WERI-Rb-1 (cell line): ENCODE results near the gene KCNE5.
"Not testable (repeated sequence)": the region's sequence is repeated elsewhere in the genome, so short reads cannot be mapped to it uniquely, and the experiment has no call there.

Experiments
- DNase-seq: peaks from one replicate; pipeline ENCODE4 v3.0.0-alpha.2; 2020
- H3K27ac ChIP-seq: fragments of 250-450 bp; sonication (Bioruptor Pico); 2 replicates; pipeline ENCODE4 v1.5.1; 2020; ENCODE audit warnings: mild to moderate bottlenecking, moderate library complexity
- H3K27me3 ChIP-seq: fragments of 250-450 bp; sonication (Bioruptor Pico); 2 replicates; pipeline ENCODE4 v1.5.1; 2021; ENCODE audit warnings: mild to moderate bottlenecking, low read depth, moderate library complexity; ENCODE audit not compliant: insufficient read depth, severe bottlenecking
- H3K36me3 ChIP-seq: fragments of 250-450 bp; sonication (Bioruptor Pico); 2 replicates; pipeline ENCODE4 v1.5.1; 2020; ENCODE audit warnings: mild to moderate bottlenecking, moderate library complexity
- H3K4me3 ChIP-seq: 2 replicates; pipeline ENCODE4 v1.5.1; 2011; ENCODE audit warnings: low read depth, mild to moderate bottlenecking, control low read depth, low read length
- H3K9me3 ChIP-seq: fragments of 250-450 bp; sonication (Bioruptor Pico); 2 replicates; pipeline ENCODE4 v1.5.1; 2021; ENCODE audit warnings: mild to moderate bottlenecking, moderate library complexity; ENCODE audit not compliant: severe bottlenecking
- CTCF ChIP-seq: IDR thresholded peaks from 2 replicates; pipeline ENCODE4 v1.5.1; 2011; ENCODE audit warnings: low read depth, mild to moderate bottlenecking, control low read depth, inconsistent platforms, low read length

Gene KCNE5, protein sequence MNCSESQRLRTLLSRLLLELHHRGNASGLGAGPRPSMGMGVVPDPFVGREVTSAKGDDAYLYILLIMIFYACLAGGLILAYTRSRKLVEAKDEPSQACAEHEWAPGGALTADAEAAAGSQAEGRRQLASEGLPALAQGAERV

DNA sequence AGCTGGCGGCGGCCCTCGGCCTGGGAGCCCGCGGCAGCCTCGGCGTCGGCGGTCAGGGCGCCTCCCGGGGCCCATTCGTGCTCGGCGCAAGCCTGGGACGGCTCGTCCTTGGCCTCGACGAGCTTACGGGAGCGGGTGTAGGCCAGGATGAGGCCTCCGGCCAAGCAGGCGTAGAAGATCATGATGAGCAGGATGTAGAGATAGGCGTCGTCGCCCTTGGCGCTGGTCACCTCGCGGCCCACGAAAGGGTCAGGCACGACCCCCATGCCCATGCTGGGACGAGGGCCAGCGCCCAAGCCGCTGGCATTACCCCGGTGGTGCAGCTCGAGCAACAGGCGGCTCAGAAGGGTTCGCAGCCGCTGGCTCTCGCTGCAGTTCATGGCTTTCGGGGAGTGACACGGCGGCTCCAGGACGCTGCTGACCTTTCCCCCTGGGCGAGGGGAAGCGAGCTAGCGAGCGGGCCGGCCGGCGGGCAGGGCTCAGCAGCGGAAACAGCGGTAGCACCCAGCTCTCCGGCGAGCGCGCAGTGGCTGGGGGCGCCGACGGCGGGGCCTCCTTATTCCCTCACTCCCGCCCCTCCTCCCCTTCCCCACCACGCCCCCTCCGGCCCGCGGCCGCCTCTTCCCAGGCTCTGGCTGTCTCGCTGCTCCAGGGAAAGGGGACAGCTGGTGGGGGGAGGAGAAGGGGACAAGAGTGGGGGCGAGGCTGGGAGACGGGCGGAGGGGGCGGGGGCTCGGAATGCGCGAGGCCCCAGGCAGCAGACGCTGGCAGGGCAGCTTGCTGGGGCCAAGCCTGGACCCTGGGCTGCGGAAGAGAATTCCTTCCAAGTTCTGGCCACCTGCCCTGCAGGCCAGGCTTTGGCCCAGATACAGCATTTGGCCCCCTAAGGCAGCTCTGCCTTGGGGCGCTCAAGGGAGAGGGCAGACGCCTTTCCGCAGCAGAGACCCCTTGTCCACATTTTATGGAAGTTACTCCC lies at the start of gene KCNE5:
TSS of gene KCNE5 (minus strand) at position 532 of the 976 bp plus-strand sequence. CDS start at position 380, 152 bp downstream.
- H3K36me3 ChIP-seq, result no peaks in the 10 kb centered on the region
- TF ChIP-seq CTCF, result no peak
- H3K27me3 ChIP-seq, result peaks cover 62% of the 10 kb centered on the region
- H3K4me3 ChIP-seq, result no peak within 1 kb of the TSS
- DNase-seq, result no peak
- no peak within 1 kb of the TSS for H3K27ac ChIP-seq
- no peaks in the 10 kb centered on the region for H3K9me3 ChIP-seq

GRCh38 chrX:109672239-109672638 lies 47.3 kb upstream of the KCNE5 start:
- TF ChIP-seq CTCF, result no peak
- Histone ChIP-seq H3K4me3 (no peak overlapping the region), H3K27ac (no peak overlapping the region), H3K27me3 (peaks cover 9% of the 10 kb centered on the region), H3K36me3 (no peaks in the 10 kb centered on the region), H3K9me3 (peaks cover 4% of the 10 kb centered on the region)
- no peak for DNase-seq

GRCh38 chrX:109671170-109671569 lies 46.2 kb upstream of the KCNE5 start:
- not testable (repeated sequence) for H3K27me3 ChIP-seq, H3K4me3 ChIP-seq, DNase-seq, H3K36me3 ChIP-seq, H3K27ac ChIP-seq, H3K9me3 ChIP-seq

DNA sequence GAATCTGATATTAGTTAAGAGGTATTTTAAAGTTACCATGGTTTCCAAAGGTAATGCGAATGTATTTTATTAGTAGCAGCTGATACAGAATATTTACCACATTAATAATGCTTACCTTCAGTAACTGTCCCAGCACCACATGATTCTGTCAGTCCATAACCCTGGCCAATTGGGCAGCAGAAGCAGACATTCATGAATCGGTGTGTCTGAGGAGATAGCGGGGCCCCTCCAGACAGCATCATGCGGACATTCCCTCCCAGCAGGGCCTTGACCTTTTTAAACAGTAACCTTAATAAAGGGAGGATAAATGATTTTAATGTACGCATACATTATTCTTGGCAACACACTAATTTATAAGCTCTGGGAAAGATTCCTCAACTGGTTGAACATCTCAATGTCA lies 43.0 kb upstream of the KCNE5 start:
- H3K27ac ChIP-seq, result no peak overlapping the region
- no peak overlapping the region for H3K4me3 ChIP-seq
- H3K36me3 ChIP-seq, result no peaks in the 10 kb centered on the region
- H3K27me3 ChIP-seq, result peaks cover 2% of the 10 kb centered on the region
- no peak for DNase-seq
- peaks cover 4% of the 10 kb centered on the region for H3K9me3 ChIP-seq
- no peak for TF ChIP-seq CTCF

DNA sequence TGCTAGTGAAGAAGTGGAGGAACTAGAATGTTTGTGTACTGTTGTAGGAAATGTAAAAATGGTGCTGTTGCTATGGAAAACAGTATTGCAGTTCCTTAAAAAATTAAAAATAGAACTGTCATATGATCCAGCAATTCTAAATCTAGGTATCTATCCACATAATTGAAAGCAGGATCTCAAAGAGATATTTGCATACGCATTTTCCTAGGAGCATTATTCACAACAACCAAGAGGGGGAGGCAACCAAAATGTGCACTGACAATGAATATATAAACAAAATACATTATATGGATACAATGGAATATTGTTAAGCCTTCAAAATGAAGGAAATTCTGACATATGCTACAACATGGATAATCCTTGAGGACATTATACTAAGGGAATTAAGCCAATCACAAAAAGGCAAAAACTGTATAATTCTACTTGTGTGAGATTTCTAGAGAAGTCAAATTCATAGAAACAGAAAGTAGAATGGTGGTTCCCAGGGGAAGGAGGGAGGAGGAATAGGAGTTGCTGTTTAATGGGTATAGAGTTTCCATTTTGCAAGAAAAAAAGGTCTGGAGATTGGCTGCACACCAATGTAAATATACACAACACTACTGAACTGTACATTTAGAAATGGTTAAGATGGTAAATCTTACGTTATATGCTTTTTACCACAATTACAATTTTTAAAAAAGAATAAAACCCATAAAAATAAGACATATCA lies 35.6 kb upstream of the KCNE5 start:
- no peak for TF ChIP-seq CTCF
- Histone ChIP-seq H3K27ac (no peak overlapping the region), H3K9me3 (no peaks in the 10 kb centered on the region), H3K36me3 (no peaks in the 10 kb centered on the region), H3K27me3 (no peaks in the 10 kb centered on the region), H3K4me3 (no peak overlapping the region)
- DNase-seq, result no peak

GRCh38 chrX:109658391-109658790 lies 33.4 kb upstream of the KCNE5 start:
- Histone ChIP-seq H3K27me3 (no peaks in the 10 kb centered on the region), H3K27ac (no peak overlapping the region), H3K9me3 (no peaks in the 10 kb centered on the region), H3K36me3 (no peaks in the 10 kb centered on the region), H3K4me3 (no peak overlapping the region)
- DNase-seq, result no peak
- TF ChIP-seq CTCF, result no peak

GRCh38 chrX:109657364-109657763 lies 32.4 kb upstream of the KCNE5 start:
- H3K4me3 ChIP-seq, H3K36me3 ChIP-seq, H3K27ac ChIP-seq, H3K9me3 ChIP-seq, DNase-seq, H3K27me3 ChIP-seq: not testable (repeated sequence)
